Right renal pelvis (tissue), 4 donors: Measurements from ENCODE around the gene GPR108. TPM values are rescaled to one million over a fixed set of nuclear protein-coding genes. Genes with fewer than 3 reads are reported as not detected.
"Not testable (repeated sequence)": the region's sequence is repeated elsewhere in the genome, so short reads cannot be mapped to it uniquely, and the experiment has no call there.

Experiments
- DNase-seq, 4 donors: peaks; one replicate each; pipeline ENCODE4 v3.0.0-alpha.2; 2013; ENCODE audit warnings: low read depth in 4 of 4, low spot score in 3 of 4, missing footprints in 1 of 4
- polyA plus RNA-seq, 4 donors: library from polyadenylated mRNA; unstranded; fragments of 120-200 nt; gene quantifications; one replicate each; pipeline ENCODE4 v1.2.1, GENCODE V29; 2013; ENCODE audit not compliant: insufficient read length in 4 of 4

Gene GPR108
- polyA plus RNA-seq: 10 to 100 TPM; 68.3 to 75.0 (median 71.2) TPM

GRCh38 chr19:6737284-6737872 lies at the start of gene GPR108:
Gene GPR108, minus strand, starts transcription at chr19:6737580. Its CDS starts 4 bp downstream, at chr19:6737576.
- peak; percentile 98 to 100 (median 99) for DNase-seq

- no peak for DNase-seq
These were observed 41.8 kb upstream of the GPR108 start for GRCh38 chr19:6779206-6779605.

- no peak for DNase-seq
These were observed 41.0 kb upstream of the GPR108 start for GRCh38 chr19:6778386-6778785.

- no peak for DNase-seq
These were observed 40.1 kb upstream of the GPR108 start for GRCh38 chr19:6777434-6777833.

- no peak for DNase-seq
These were observed 39.6 kb upstream of the GPR108 start for GRCh38 chr19:6776999-6777398.

- DNase-seq: not testable (repeated sequence)
These were observed 38.7 kb upstream of the GPR108 start for GRCh38 chr19:6776045-6776444.

- DNase-seq: no peak
These were observed 37.7 kb upstream of the GPR108 start for GRCh38 chr19:6774821-6775707.

DNA sequence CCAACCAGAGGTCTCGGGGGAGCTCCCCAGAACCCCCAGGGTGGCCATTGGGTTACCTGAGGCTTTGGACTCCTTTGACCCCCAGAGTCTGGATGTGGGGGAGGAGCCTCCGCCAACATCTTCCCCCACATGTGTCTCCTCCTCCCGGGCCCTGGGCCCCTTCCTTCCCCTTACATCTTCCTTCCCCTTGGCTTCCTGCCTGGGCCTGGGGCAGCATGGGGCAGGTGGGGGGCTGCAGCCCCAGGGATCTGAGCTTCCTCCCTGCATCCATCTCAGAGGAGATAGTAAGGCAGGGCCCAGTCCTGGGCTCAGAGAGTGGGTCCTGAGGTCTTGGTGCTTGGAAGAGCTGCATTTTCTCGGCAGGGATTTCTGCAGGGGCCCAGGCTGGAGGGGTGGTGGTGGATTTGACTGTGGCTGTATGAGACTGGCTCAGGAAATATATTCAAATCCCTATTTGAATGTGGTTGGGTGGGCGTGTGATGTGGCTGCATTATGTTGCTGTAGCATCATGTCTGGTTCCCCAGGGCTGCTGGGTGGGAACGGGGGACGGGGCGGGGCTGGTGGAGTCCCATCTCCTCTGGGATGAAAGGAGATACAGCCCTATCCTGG lies 36.0 kb upstream of the GPR108 start:
- DNase-seq: no peak

DNA sequence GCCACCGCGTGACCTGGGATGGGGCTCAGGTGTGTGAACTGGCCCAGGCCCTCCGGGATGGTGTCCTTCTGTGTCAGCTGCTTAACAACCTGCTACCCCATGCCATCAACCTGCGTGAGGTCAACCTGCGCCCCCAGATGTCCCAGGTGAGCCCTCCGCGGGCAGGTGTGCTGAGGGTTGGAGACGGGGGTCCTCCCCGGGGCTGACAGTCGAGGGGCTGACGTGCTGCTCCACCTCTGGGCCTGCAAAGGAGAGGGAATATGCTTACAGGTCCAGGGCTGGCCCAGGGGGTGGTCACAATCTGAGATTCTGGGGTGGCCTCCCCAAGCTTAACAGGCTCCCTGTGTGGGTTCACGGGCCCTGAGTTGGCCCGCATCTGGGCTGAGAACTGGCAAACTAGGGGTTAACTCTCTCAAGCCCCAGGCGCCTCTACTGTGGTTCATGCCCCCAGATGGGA lies 35.5 kb upstream of the GPR108 start:
- no peak for DNase-seq

GRCh38 chr19:6772028-6772865 lies 34.9 kb upstream of the GPR108 start, which contains the start of gene VAV1:
Gene VAV1, plus strand, starts transcription at chr19:6772708. Its CDS starts 100 bp downstream, at chr19:6772808.
- no peak for DNase-seq

GRCh38 chr19:6771648-6772027 lies 34.3 kb upstream of the GPR108 start:
- DNase-seq: not testable (repeated sequence)

- DNase-seq: no peak
These were observed 31.7 kb upstream of the GPR108 start for GRCh38 chr19:6769006-6769619.

- DNase-seq: no peak
These were observed 30.9 kb upstream of the GPR108 start for GRCh38 chr19:6768236-6768785.

- DNase-seq: peak in 1 of 4 donors; percentile 50
These were observed 30.2 kb upstream of the GPR108 start, which contains the start of gene SH2D3A for GRCh38 chr19:6767357-6768235. Gene SH2D3A, minus strand, starts transcription at chr19:6767435. Its CDS starts 3,687 bp downstream, at chr19:6763748.

- no peak for DNase-seq
These were observed 29.6 kb upstream of the GPR108 start for GRCh38 chr19:6767081-6767356.

- DNase-seq: no peak
These were observed 29.1 kb upstream of the GPR108 start for GRCh38 chr19:6766357-6767080.

GRCh38 chr19:6765738-6766356 lies 28.5 kb upstream of the GPR108 start:
- DNase-seq: peak in 1 of 4 donors; percentile 44
